Lower leg skin (tissue), 3 donors: ENCODE data around the gene IFT27.

Source experiments
- POLR2A ChIP-seq, 2 donors: fragments of 450-650 bp; IDR thresholded peaks; one replicate each; pipeline ENCODE4 v1.6.1; 2016 to 2017; ENCODE audit warnings: antibody characterized with exemption in 2 of 2, mild to moderate bottlenecking in 1 of 2, moderate library complexity in 1 of 2
- TF ChIP-seq, protein P1 (sequence below), 3 donors: fragments of 450-650 bp; IDR thresholded peaks; one replicate each; pipeline ENCODE4 v1.5.1; 2016; ENCODE audit warnings: antibody characterized with exemption in 3 of 3, mild to moderate bottlenecking in 3 of 3, moderate library complexity in 2 of 3

- TF ChIP-seq, protein P1, sequence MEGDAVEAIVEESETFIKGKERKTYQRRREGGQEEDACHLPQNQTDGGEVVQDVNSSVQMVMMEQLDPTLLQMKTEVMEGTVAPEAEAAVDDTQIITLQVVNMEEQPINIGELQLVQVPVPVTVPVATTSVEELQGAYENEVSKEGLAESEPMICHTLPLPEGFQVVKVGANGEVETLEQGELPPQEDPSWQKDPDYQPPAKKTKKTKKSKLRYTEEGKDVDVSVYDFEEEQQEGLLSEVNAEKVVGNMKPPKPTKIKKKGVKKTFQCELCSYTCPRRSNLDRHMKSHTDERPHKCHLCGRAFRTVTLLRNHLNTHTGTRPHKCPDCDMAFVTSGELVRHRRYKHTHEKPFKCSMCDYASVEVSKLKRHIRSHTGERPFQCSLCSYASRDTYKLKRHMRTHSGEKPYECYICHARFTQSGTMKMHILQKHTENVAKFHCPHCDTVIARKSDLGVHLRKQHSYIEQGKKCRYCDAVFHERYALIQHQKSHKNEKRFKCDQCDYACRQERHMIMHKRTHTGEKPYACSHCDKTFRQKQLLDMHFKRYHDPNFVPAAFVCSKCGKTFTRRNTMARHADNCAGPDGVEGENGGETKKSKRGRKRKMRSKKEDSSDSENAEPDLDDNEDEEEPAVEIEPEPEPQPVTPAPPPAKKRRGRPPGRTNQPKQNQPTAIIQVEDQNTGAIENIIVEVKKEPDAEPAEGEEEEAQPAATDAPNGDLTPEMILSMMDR (IDR thresholded peaks at IDR 0.05), result no peak
- no peak for TF ChIP-seq POLR2A (IDR thresholded peaks at IDR 0.05)
These were observed 47.9 kb downstream of the IFT27 start for GRCh38 chr22:36727927-36728488.
